GM21723 (cell line): Measurements from ENCODE around the gene TNRC6B.
A peak's percentile ranks its signal among the peaks of the same experiment; 100 is the strongest.
"Not testable (repeated sequence)": the region's sequence is repeated elsewhere in the genome, so short reads cannot be mapped to it uniquely, and the experiment has no call there.

Experiments
- ATAC-seq: cut with Tn5 transposase; IDR thresholded peaks from one replicate; pipeline ENCODE4 v1.9.1; 2021; ENCODE audit warnings: mild to moderate bottlenecking, moderate library complexity; ENCODE audit not compliant: unreplicated experiment

Gene TNRC6B

DNA sequence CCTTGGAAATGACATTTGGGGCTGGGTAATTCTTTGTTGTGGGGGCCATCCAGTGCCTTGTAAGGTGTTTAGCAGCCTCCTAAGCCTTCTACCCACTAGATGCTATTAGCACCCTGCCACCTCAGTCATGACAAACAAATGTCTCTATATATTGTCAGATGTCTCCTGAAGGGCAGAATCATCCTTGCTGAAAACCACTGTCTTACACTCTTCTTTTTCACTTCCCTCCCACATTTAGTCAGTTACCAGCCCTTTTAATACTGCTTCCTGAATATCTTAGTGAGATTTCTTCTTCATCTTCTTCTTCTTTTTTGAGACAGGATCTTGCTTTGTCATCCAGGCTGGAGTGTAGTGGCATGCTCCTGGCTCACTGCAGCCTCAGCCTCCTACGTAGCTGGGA, 33.1 kb downstream of the TNRC6B start:
- ATAC-seq, result peak; percentile 81

DNA sequence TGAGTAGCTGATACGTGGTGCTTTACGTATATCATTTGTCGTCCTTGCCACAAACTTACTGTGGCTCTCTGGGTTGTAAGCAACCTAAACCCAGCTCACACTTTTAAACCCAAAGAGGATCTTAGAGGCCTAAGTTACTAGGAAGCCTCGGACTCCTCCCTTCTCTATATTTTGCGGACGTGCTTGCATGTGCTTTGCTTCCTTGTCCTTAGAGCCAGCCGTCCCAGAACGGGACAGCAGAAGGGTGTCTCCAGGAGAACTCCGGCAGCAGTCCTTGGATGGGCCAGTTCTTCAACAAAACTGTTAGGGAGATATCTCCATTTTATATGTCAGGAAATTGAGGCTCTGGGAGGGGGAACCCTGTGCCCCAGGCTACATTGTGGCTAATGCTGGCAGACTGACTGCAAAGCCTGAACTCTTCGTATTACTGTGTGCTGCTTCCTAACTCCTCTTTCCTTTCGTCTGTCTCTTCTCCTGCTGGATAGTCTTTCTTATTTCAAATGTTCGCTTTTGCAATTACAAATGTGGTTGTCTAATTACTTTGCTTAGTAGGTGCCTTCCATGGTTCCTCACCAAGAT, 33.8 kb downstream of the TNRC6B start:
- no peak for ATAC-seq

GRCh38 chr22:40212121-40212520, 34.4 kb downstream of the TNRC6B start:
- no peak for ATAC-seq

GRCh38 chr22:40213478-40213877, 35.8 kb downstream of the TNRC6B start:
- no peak for ATAC-seq

- ATAC-seq, result no peak
Observed at GRCh38 chr22:40215266-40215665, 37.5 kb downstream of the TNRC6B start.

DNA sequence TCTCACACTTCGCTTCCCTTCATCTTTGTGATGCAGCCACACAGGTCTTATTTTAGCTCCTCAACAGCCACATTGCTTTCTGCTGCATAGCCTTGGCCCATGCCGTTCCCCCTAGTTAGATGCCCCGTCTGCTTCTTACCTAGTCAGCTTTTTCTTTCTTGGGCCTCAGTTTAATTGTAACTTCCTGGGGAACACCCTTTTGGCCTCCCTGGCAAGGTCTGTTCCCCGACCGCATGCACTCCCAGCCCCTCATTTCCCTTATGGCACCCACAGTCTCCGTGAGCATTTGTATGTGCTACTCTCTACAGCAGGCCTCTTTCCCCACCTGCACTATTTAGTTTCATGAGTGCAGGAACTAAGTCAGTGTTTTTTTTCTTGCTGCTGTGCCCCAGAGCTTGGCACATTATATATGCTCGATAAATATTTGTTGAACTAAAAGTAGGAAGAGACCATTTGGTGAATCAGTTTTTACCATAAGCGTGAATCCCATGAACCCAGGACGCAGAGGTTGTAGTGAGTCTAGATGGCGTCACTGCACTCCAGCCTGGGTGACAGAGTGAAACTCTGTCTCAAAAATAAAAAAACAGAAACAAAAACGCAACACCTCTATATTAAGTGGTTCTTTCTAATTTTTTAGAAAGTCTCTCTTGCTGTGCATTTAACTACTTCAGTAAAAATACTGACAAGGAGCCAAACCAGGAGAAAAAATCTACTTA, 38.5 kb downstream of the TNRC6B start:
- ATAC-seq, result no peak

GRCh38 chr22:40218152-40218551, 40.4 kb downstream of the TNRC6B start:
- no peak for ATAC-seq

- ATAC-seq, result no peak
Observed at GRCh38 chr22:40218723-40219294, 41.1 kb downstream of the TNRC6B start.

- no peak for ATAC-seq
Observed at GRCh38 chr22:40220316-40221054, 42.8 kb downstream of the TNRC6B start.

DNA sequence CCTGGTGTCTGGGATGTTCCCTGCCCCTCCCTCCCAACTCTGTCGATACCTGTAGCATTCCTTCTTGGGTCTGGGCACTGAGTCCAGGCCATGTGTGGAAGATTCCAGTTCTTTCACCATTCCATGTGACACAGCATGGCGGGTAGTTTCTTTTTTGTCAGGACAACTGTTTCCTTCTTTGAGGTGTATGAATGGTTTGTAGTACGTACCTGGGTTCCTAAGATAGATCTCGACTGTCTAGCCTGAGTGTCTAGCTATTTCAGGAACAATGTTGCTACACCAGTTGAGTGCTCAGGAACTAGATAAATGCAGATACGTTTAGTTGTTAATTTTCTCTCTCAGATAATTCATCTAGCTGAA, 43.3 kb downstream of the TNRC6B start:
- ATAC-seq, result no peak

GRCh38 chr22:40222979-40223378, 45.3 kb downstream of the TNRC6B start:
- ATAC-seq, result not testable (repeated sequence)

DNA sequence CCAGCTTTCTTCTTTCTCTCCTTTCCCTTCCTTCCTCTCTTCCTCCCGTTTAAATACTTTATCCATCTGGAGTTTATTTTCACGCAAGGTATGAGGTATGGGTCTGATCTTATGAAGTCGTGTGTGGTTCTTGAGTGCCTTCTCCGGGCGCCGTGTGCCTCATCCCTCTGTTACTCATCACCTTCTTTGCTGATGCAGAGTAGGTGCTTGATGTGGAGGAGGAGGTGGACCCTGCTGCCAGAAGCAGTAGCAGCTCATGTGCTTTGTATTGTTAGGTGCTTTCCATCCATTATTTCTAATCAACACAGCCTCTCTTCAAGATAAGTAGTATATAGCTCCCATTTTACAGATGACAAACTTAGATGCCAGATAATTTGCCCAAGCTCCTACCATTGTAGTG, 47.0 kb downstream of the TNRC6B start:
- ATAC-seq, result no peak

DNA sequence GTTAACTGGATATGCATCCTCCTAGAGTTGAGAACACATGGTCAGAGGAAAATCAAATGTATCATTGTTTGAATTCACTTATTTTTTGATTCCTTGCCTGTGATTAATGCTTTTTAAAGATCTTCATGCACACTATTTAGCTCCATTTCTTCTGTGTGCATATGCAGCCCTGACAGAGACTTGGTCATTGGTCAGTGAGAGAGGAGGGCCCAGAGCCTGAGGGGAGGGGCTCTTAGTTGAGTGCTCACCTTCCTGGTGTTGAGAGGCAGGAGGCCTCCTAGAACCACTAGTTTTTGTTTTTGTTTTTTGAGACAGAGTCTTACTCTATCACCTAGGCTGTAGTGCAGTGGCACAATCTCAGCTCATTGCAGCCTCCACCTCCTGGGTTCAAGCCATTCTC, 48.9 kb downstream of the TNRC6B start:
- no peak for ATAC-seq

GRCh38 chr22:40231618-40232313, 54.0 kb downstream of the TNRC6B start:
- ATAC-seq, result no peak

- no peak for ATAC-seq
Observed at GRCh38 chr22:40232624-40233023, 54.9 kb downstream of the TNRC6B start.

DNA sequence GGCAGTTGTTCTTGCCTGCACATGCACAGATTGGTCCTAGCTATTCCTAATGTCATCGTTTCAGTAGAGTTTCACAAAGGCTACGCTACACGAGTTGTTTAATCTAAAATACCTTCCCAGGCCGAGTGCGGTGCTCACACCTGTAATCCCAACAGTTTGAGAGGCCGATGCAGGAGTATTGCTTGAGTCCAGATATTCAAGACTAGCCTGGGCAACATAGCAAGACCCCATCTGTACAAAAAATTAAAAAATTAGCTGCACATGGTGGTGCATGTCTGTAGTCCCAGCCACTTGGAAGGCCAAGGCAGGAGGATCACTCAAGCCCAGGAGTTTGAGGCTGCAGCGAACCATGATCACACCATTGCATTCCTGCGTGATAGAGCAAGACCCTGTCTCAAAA, 56.2 kb downstream of the TNRC6B start:
- ATAC-seq, result no peak

DNA sequence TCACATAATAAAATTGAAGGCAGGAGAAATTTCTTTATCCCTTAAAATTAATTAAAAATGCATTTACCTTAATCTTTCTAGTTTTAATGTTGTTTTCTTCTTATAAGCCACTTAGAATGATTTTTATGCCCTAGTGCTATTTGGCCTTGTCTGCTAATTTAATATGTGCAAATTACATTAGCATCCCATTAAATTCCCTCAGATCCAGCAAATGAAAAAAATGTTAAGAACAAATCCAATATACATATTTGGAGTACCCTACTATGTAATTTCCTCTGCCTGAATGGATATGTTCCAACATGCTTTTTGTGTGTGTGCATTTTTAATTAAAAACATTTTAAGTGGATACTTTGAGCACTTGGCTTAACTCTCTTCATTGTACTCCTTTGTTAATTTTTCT, 56.9 kb downstream of the TNRC6B start:
- ATAC-seq, result no peak

DNA sequence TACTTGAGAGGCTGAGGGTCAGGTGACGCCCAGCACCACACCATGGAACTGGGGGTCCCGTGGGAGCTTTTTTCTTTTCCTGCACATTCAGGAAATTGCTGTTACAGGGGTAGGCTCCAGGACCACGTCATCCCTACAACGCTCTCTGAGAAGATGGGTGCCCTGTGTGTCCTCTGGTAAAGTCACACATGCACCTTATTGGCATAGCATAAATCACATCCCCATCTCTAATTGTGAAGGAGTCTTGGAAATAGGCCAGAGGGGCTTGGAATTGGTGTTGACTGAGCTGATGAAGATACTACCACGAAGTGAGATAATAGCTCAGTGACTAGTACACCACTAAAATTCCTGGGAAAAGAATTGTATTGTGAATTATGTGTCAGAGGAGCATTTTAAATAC, 57.6 kb downstream of the TNRC6B start:
- no peak for ATAC-seq

- ATAC-seq, result no peak
Observed at GRCh38 chr22:40236131-40236665, 58.5 kb downstream of the TNRC6B start.

DNA sequence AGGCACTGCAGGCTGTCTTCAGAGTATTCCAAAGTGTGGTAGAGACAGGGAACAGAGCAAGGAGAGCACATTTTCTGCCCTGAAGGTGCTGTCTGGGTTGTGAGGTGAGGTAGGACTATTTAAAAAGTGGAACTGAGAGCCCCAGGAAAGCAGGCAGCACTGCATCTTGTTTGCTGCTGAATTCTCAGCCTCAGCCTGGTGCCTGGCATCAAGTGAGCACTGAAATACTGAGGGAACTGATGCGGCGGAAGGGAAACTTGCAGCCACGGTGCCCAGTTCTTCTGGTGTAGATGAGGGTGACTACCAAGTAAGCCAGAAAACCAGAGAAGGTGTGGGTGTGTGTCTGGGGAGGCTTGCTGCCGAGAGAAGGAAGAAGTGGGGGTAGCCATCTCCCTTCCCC, 59.5 kb downstream of the TNRC6B start:
- ATAC-seq, result peak; percentile 60

GRCh38 chr22:40237788-40238424, 60.2 kb downstream of the TNRC6B start:
- ATAC-seq, result no peak
